Glutamatergic neuron (in vitro differentiated cells): ENCODE results near the gene OSBP2. TPM values are rescaled to one million over a fixed set of nuclear protein-coding genes. Genes with fewer than 3 reads are reported as not detected.

Experiments used
- DNase-seq: peaks from one replicate; pipeline ENCODE4 v3.0.0; 2022
- H3K27ac Mint-ChIP-seq: one replicate; pipeline ENCODE4 v1.8.0; 2020; ENCODE audit warnings: mild to moderate bottlenecking, mixed read lengths, inconsistent platforms; ENCODE audit not compliant: unreplicated experiment
- H3K27me3 Mint-ChIP-seq: one replicate; pipeline ENCODE4 v1.8.0; 2020; ENCODE audit warnings: mild to moderate bottlenecking, moderate library complexity, mixed read lengths, inconsistent platforms; ENCODE audit not compliant: unreplicated experiment
- H3K36me3 Mint-ChIP-seq: one replicate; pipeline ENCODE4 v1.8.0; 2020; ENCODE audit warnings: mild to moderate bottlenecking, mixed read lengths, inconsistent platforms; ENCODE audit not compliant: unreplicated experiment
- H3K4me1 Mint-ChIP-seq: one replicate; pipeline ENCODE4 v1.8.0; 2020; ENCODE audit warnings: mild to moderate bottlenecking, low read depth, mixed read lengths, inconsistent platforms; ENCODE audit not compliant: unreplicated experiment
- H3K4me3 Mint-ChIP-seq: one replicate; pipeline ENCODE4 v1.8.0; 2020; ENCODE audit warnings: mild to moderate bottlenecking, mixed read lengths, inconsistent platforms; ENCODE audit not compliant: unreplicated experiment
- H3K9me3 Mint-ChIP-seq: one replicate; pipeline ENCODE4 v1.8.0; 2020; ENCODE audit warnings: mild to moderate bottlenecking, moderate library complexity, mixed read lengths, inconsistent platforms; ENCODE audit not compliant: unreplicated experiment
- CTCF ChIP-seq: fragments of 200-600 bp; sonication (generic); IDR thresholded peaks from one replicate; pipeline ENCODE4 v1.5.0; 2021; ENCODE audit not compliant: partially characterized antibody, unreplicated experiment
- total RNA-seq: library from RNA; stranded (reverse); fragmentation: NEBNext Ultra II Directional; extraction: Animal tissue kit (Norgen Biotek cat#: 25700); gene quantifications from one replicate; pipeline ENCODE4 v1.2.1, GENCODE V29; 2021; ENCODE audit not compliant: unreplicated experiment

OSBP2 gene
- total RNA-seq, 1 donor from 2014 or later = 18.3 TPM

- H3K4me3 Mint-ChIP-seq = peak overlapping the region; percentile 23
These were observed 129.4 kb downstream of the OSBP2 start for GRCh38 chr22:30824096-30824495.

GRCh38 chr22:30824711-30825110, 130.0 kb downstream of the OSBP2 start:
- TF ChIP-seq CTCF = no peak
- no peaks in the 10 kb centered on the region for H3K9me3 Mint-ChIP-seq
- no peak overlapping the region for H3K27ac Mint-ChIP-seq
- H3K36me3 Mint-ChIP-seq = no peaks in the 10 kb centered on the region
- H3K27me3 Mint-ChIP-seq = peaks cover 23% of the 10 kb centered on the region
- no peak for DNase-seq
- no peak overlapping the region for H3K4me3 Mint-ChIP-seq
- H3K4me1 Mint-ChIP-seq = peaks cover 3% of the 10 kb centered on the region

More at GRCh38 chr22:30824096-30824495, 129.4 kb downstream of the OSBP2 start:
- no peaks in the 10 kb centered on the region for H3K36me3 Mint-ChIP-seq
- no peak overlapping the region for H3K27ac Mint-ChIP-seq
- TF ChIP-seq CTCF = no peak
- H3K27me3 Mint-ChIP-seq = peaks cover 23% of the 10 kb centered on the region
- DNase-seq = no peak
- H3K9me3 Mint-ChIP-seq = no peaks in the 10 kb centered on the region
- H3K4me1 Mint-ChIP-seq = peaks cover 3% of the 10 kb centered on the region

GRCh38 chr22:30825711-30826505, 131.2 kb downstream of the OSBP2 start:
- peaks cover 3% of the 10 kb centered on the region for H3K4me1 Mint-ChIP-seq
- TF ChIP-seq CTCF = no peak
- DNase-seq = no peak
- peaks cover 25% of the 10 kb centered on the region for H3K27me3 Mint-ChIP-seq
- H3K27ac Mint-ChIP-seq = no peak overlapping the region
- no peaks in the 10 kb centered on the region for H3K36me3 Mint-ChIP-seq
- no peaks in the 10 kb centered on the region for H3K9me3 Mint-ChIP-seq
- H3K4me3 Mint-ChIP-seq = no peak overlapping the region

- Mint-ChIP-seq H3K4me3 (no peak overlapping the region), H3K27ac (no peak overlapping the region), H3K36me3 (no peaks in the 10 kb centered on the region)
These were observed 132.1 kb downstream of the OSBP2 start for GRCh38 chr22:30826670-30827355.

More at GRCh38 chr22:30826670-30827355, 132.1 kb downstream of the OSBP2 start:
- Mint-ChIP-seq H3K9me3 (no peaks in the 10 kb centered on the region), H3K4me1 (peaks cover 3% of the 10 kb centered on the region), H3K27me3 (peaks cover 20% of the 10 kb centered on the region)
- TF ChIP-seq CTCF = no peak
- DNase-seq = no peak
